ENCODE results near the gene PDE9A. TPM values are rescaled to one million over a fixed set of nuclear protein-coding genes. Genes with fewer than 3 reads are reported as not detected.

The PDE9A gene
- total and polyA plus RNA-seq, 2 experiments from 2014 or later = 6.8 to 14.2 TPM

DNA sequence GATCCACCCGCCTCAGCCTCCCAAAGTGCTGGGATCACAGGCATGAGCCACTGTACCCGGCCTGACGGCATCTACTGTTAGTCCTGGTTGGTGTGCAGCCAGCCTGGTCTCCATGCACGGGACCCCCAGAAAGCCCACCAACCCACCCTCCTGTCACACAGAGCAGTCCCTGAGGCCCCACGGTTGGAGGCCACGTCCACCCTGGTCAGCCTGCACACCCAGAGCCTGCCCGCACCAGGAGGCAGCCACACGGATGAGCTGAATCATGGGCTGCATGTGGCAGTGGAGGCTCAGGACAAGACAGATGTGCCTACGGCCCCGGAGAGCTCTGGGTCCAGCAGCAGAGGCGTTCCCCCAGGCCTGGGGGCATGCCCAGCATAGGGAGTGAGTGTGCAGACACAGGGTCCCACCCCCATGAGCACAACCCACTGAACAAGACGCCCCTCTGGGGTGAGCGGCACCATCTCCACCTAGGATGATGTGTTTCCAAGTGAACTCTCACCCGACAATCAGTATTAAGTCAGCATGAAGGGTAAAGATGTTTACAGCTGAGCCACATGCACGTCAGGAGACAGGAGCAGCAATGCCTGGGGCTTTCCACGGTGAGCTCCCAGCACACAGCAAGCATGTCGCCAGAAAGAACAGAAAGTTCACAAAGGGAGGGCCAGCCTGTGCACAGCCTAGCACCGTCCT, 123.8 kb downstream of the PDE9A start:
- Histone ChIP-seq H3K27ac (no peak overlapping the region), H3K4me3 (no peak overlapping the region), H3K4me1 (ENCODE audit: low read depth) (no peaks in the 10 kb centered on the region), H3K27me3 (peaks cover 22% of the 10 kb centered on the region), H3K36me3 (no peaks in the 10 kb centered on the region), H3K9me3 (ENCODE audit: low read depth) (no peaks in the 10 kb centered on the region)
- DNase-seq (ENCODE audit: low read depth in 1 of 2, low spot score in 1 of 2) = no peak
- TF ChIP-seq, protein P1, sequence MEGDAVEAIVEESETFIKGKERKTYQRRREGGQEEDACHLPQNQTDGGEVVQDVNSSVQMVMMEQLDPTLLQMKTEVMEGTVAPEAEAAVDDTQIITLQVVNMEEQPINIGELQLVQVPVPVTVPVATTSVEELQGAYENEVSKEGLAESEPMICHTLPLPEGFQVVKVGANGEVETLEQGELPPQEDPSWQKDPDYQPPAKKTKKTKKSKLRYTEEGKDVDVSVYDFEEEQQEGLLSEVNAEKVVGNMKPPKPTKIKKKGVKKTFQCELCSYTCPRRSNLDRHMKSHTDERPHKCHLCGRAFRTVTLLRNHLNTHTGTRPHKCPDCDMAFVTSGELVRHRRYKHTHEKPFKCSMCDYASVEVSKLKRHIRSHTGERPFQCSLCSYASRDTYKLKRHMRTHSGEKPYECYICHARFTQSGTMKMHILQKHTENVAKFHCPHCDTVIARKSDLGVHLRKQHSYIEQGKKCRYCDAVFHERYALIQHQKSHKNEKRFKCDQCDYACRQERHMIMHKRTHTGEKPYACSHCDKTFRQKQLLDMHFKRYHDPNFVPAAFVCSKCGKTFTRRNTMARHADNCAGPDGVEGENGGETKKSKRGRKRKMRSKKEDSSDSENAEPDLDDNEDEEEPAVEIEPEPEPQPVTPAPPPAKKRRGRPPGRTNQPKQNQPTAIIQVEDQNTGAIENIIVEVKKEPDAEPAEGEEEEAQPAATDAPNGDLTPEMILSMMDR (IDR thresholded peaks at IDR 0.05; ENCODE audit: low read depth, low read length) = no peak

DNA sequence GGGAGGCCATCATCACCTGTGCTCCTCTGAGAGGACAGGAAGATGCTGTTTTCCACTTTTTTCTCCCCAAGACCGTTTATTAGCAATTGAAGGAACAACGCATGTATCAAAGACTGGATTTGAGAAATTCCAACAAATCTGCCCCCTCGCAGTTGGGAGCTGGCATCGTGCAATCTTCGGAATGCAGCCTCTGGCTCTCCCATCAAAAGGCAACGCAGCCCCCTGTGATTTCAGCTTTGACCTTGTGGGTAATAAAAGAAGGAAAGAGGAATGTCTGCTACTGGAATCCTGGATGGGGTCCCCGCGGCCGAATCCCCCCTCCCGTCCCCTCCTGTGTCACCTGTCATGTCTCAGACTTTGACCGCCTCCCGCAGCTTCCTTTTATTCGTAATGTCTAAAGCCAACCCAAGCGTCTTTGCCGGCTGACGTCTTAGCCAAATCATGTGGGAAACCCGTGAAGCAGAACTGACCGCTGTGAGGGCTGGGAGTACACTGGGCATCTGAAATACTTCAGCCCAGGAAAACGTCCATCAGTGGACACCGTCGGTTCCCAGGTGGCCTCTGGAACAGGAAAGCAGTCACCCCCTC, 124.4 kb downstream of the PDE9A start:
- no peaks in the 10 kb centered on the region for H3K36me3 ChIP-seq
- DNase-seq (ENCODE audit: low read depth in 1 of 2, low spot score in 1 of 2) = no peak
- H3K27ac ChIP-seq = no peak overlapping the region
- H3K9me3 ChIP-seq (ENCODE audit: low read depth) = no peaks in the 10 kb centered on the region
- H3K4me1 ChIP-seq (ENCODE audit: low read depth) = no peaks in the 10 kb centered on the region
- peaks cover 22% of the 10 kb centered on the region for H3K27me3 ChIP-seq
- TF ChIP-seq, protein P1 (IDR thresholded peaks at IDR 0.05; ENCODE audit: low read depth, low read length) = no peak
- no peak overlapping the region for H3K4me3 ChIP-seq

DNA sequence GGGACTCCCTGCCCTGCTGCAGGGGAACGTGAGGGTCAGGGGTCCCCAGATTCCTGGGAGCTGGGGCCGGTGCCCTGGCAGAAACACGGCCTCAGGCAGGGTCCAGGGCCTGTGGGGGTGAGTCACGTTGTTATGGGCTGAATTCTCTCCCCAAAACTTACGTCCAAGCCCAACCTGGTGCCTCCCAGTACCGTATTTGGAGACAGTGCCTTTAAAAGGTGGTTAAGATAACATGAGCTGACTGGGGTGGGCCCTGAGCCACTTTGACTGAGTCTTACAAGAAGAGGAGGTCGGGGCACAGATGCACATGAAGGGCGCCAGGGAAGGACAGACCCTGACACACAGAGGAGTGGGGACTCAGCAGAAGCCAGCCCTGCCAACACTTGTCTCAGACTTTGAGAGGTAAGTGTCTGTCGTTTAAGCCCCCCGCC, 126.0 kb downstream of the PDE9A start:
- DNase-seq (ENCODE audit: low read depth in 1 of 2, low spot score in 1 of 2) = no peak
- H3K9me3 ChIP-seq (ENCODE audit: low read depth) = no peaks in the 10 kb centered on the region
- TF ChIP-seq, protein P1 (IDR thresholded peaks at IDR 0.05; ENCODE audit: low read depth, low read length) = no peak

DNA sequence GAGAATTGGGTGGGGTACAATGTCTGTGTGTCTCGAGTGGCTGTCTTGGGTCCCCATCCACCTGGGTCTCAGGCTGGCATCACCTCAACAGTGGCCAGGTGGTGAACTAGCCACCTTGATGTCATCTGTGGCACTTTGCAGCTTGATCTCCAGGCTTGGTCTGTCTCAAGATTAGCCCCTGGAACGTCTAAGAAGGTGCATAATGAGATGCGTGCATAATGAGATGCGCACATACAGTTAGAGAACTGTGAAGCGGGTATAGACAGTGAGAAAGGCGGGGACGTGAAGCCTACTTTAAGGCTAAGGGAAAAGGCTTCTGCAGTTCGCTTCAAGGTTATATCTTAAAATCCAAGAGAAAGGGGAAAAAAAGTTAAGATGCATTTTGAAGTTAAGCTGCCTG, 127.2 kb downstream of the PDE9A start:
- H3K27me3 ChIP-seq = peaks cover 22% of the 10 kb centered on the region
- no peaks in the 10 kb centered on the region for H3K36me3 ChIP-seq
- no peaks in the 10 kb centered on the region for H3K4me1 ChIP-seq (ENCODE audit: low read depth)
- TF ChIP-seq, protein P1 (IDR thresholded peaks at IDR 0.05; ENCODE audit: low read depth, low read length) = no peak
- no peak for DNase-seq (ENCODE audit: low read depth in 1 of 2, low spot score in 1 of 2)
- no peak overlapping the region for H3K4me3 ChIP-seq
- H3K9me3 ChIP-seq (ENCODE audit: low read depth) = no peaks in the 10 kb centered on the region
- no peak overlapping the region for H3K27ac ChIP-seq

More for the DNA sequence above, 126.0 kb downstream of the PDE9A start:
- Histone ChIP-seq H3K27me3 (peaks cover 22% of the 10 kb centered on the region), H3K27ac (no peak overlapping the region), H3K36me3 (no peaks in the 10 kb centered on the region), H3K4me1 (ENCODE audit: low read depth) (no peaks in the 10 kb centered on the region), H3K4me3 (no peak overlapping the region)

DNA sequence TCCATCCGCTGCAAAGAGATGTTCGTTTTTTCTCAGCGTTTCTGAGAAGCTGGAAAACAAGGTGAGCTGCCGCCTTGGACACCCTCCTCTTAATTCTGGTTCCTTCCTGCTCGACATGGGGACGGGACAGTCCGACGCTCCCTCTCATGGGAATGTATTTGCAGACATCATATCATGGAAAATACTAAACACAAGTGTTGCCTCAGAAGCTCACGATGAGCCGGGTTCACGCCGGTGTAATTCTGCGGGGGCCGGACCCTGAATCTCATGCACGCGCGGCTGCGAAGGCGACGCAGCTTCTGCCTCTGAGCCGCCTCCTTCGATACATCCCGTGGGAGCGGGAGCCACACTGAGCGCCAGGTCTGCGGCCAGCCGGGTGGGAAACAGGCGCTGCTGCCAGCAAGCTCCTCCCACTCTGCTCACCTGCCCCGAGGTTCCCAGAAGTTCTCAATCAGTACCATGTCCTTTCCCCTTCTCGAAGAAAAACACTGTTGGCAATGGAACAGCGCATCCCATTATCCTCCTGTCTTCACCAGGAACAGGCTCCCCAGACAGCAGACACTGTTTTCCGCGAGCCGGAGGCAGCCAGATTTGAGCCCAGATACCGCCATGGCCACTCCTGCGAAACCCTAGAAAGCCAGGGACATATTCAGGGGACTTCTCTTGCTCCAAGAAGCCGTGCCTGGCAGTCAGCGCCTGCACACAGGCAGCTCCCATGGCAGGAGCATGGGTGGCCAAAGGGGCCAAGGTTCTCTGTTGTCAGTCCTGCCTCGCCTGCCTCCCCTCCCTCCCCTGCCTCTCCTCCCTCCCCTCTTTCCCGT, 127.9 kb downstream of the PDE9A start:
- H3K4me1 ChIP-seq (ENCODE audit: low read depth) = no peaks in the 10 kb centered on the region
- no peaks in the 10 kb centered on the region for H3K36me3 ChIP-seq
- no peaks in the 10 kb centered on the region for H3K9me3 ChIP-seq (ENCODE audit: low read depth)
- H3K27ac ChIP-seq = no peak overlapping the region
- peaks cover 22% of the 10 kb centered on the region for H3K27me3 ChIP-seq
- peak; percentile 9 to 54 for DNase-seq (ENCODE audit: low read depth in 1 of 2, low spot score in 1 of 2)
- TF ChIP-seq, protein P1 (IDR thresholded peaks at IDR 0.05; ENCODE audit: low read depth, low read length) = peak; percentile 6
- peak overlapping the region; percentile 9 for H3K4me3 ChIP-seq
